HEK293T (cell line): Measurements from ENCODE around the gene CD247.

ENCODE experiments used
- CTCF ChIA-PET: fragments of 350-600 bp; formaldehyde crosslinking; extraction: SDS; loops from one replicate; lab custom pipeline; 2021; ENCODE audit warnings: antibody characterized with exemption, inconsistent platforms; lab: Yijun Ruan, JAX
- POLR2A ChIA-PET: fragments of 350-600 bp; formaldehyde crosslinking; extraction: SDS; loops from one replicate; lab custom pipeline; 2020; ENCODE audit warnings: antibody characterized with exemption, inconsistent platforms; lab: Yijun Ruan, JAX
- DNase-seq: peaks from one replicate; pipeline ENCODE4 v3.0.0; 2012; ENCODE audit warnings: mixed read lengths; ENCODE audit errors: extremely low spot score
- ARNT ChIP-seq: fragments of 450-650 bp; IDR thresholded peaks from 2 replicates; pipeline ENCODE4 v1.6.1; 2017; ENCODE audit warnings: mild to moderate bottlenecking
- BHLHE40 ChIP-seq: fragments of 450-650 bp; IDR thresholded peaks from 2 replicates; pipeline ENCODE4 v1.6.1; 2016; ENCODE audit warnings: mild to moderate bottlenecking, moderate library complexity, borderline replicate concordance
- CTBP1 ChIP-seq: fragments of 450-650 bp; IDR thresholded peaks from 2 replicates; pipeline ENCODE4 v1.6.1; 2016; ENCODE audit warnings: borderline replicate concordance
- ELF4 ChIP-seq: fragments of 450-650 bp; IDR thresholded peaks from 2 replicates; pipeline ENCODE4 v1.6.1; 2017; ENCODE audit warnings: antibody characterized with exemption
- FOXA1 ChIP-seq: fragments of 450-650 bp; IDR thresholded peaks from 2 replicates; pipeline ENCODE4 v1.6.1; 2016; ENCODE audit warnings: mild to moderate bottlenecking
- FOXK2 ChIP-seq: fragments of 450-650 bp; IDR thresholded peaks from 2 replicates; pipeline ENCODE4 v1.6.1; 2016; ENCODE audit warnings: mild to moderate bottlenecking
- FOXM1 ChIP-seq: fragments of 450-650 bp; IDR thresholded peaks from 2 replicates; pipeline ENCODE4 v1.6.1; 2017; ENCODE audit warnings: mild to moderate bottlenecking, borderline replicate concordance
- HDGF ChIP-seq: fragments of 450-650 bp; IDR thresholded peaks from 2 replicates; pipeline ENCODE4 v1.6.1; 2017; ENCODE audit warnings: antibody characterized with exemption, borderline replicate concordance
- L3MBTL2 ChIP-seq: fragments of 450-650 bp; conservative IDR thresholded peaks from 2 replicates; pipeline ENCODE4 v1.6.1; 2016; ENCODE audit warnings: mild to moderate bottlenecking
- LEF1 ChIP-seq: fragments of 450-650 bp; IDR thresholded peaks from 2 replicates; pipeline ENCODE4 v1.6.1; 2017; ENCODE audit warnings: mild to moderate bottlenecking, borderline replicate concordance
- NFRKB ChIP-seq: fragments of 450-650 bp; IDR thresholded peaks from 2 replicates; pipeline ENCODE4 v1.6.1; 2016; ENCODE audit warnings: mild to moderate bottlenecking, moderate library complexity
- PKNOX1 ChIP-seq: fragments of 450-650 bp; IDR thresholded peaks from 2 replicates; pipeline ENCODE4 v1.6.1; 2016
- SP1 ChIP-seq: fragments of 450-650 bp; IDR thresholded peaks from 2 replicates; pipeline ENCODE4 v1.6.1; 2017
- SUZ12 ChIP-seq: fragments of 450-650 bp; IDR thresholded peaks from 2 replicates; pipeline ENCODE4 v1.6.1; 2016; ENCODE audit warnings: mild to moderate bottlenecking
- TARDBP ChIP-seq: fragments of 450-650 bp; IDR thresholded peaks from 2 replicates; pipeline ENCODE4 v1.6.1; 2016
- ZNF384 ChIP-seq: fragments of 450-650 bp; IDR thresholded peaks from 2 replicates; pipeline ENCODE4 v1.6.1; 2016

Gene CD247

DNA sequence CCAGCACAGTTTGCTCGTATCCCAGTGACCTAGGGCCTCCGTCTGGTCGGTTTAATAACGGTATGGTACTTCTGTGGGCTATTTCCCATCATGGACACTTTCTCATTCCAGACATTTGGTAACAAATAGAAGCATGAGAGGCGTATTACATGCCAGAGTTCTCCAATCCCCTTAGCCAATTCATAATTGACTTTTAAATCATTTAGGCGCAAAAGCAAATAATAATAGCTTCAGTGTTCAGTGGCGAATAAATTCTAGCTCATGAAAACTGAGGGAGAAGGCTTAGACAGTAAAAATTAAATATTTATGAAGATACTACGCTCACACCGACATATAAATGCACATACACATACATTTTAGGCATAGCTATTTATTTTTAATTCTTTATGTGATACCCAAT lies 50.6 kb downstream of the CD247 start:
- TF ChIP-seq L3MBTL2 = no peak
- no peak for TF ChIP-seq ELF4
- TF ChIP-seq CTBP1 = no peak
- TF ChIP-seq ZNF384 = no peak
- no peak for TF ChIP-seq LEF1
- no peak for TF ChIP-seq PKNOX1
- CTCF ChIA-PET = no interaction called here
- POLR2A ChIA-PET = interaction anchor here (1.0 to 1.8 kb wide), 2 partner anchors 13 to 15 kb away, joined by 3 to 4 read pairs; no protein-coding TSS in a partner anchor
- DNase-seq = no peak

- no peak for DNase-seq
- TF ChIP-seq CTBP1 (no peak), PKNOX1 (no peak), ELF4 (no peak)
- CTCF ChIA-PET = no interaction called here
- POLR2A ChIA-PET = interaction anchor here (0.9 to 1.0 kb wide), 2 partner anchors 13 to 14 kb away, joined by 3 read pairs; no protein-coding TSS in a partner anchor
These were observed 51.1 kb downstream of the CD247 start for GRCh38 chr1:167467126-167467710.

- no peak for DNase-seq
- POLR2A ChIA-PET = interaction anchor here (2.7 kb wide), 1 partner anchor 10 kb away, joined by 16 read pairs; no protein-coding TSS in a partner anchor
- TF ChIP-seq HDGF (no peak), TARDBP (no peak), LEF1 (no peak), PKNOX1 (no peak), FOXM1 (no peak), BHLHE40 (no peak), ZNF384 (no peak), SUZ12 (no peak), CTBP1 (no peak), ARNT (no peak), SP1 (no peak), FOXK2 (no peak), ELF4 (no peak)
- CTCF ChIA-PET = no interaction called here
These were observed 52.6 kb downstream of the CD247 start for GRCh38 chr1:167465743-167466142.

DNA sequence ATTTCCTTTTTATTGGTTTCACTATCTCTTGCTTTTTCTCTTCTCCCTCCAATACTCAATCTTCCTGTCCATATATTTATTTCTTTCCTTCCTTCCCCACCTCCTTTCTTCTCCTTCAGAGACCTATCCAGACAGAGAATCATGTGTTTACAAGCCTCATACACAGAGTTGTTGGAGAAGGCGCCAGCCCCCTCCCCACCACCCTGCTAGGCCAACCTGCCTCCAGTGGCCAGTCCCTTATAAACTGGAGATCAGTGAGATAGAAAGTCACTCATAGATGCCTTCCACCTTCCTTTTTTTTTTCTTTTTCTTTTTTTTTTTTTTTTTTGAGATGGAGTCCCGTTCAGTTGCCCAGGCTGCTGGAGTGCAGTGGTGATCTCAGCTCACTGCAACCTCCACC lies 53.3 kb downstream of the CD247 start:
- ChIA-PET POLR2A (interaction anchor here (2.7 kb wide), 1 partner anchor 10 kb away, joined by 16 read pairs; no protein-coding TSS in a partner anchor), CTCF (interaction anchor here (0.6 to 1.0 kb wide), 2 partner anchors 8 to 93 kb away, joined by 3 to 7 read pairs; no protein-coding TSS in a partner anchor)
- DNase-seq = no peak
- TF ChIP-seq SP1 = no peak
- TF ChIP-seq NFRKB = no peak
- no peak for TF ChIP-seq ELF4
- TF ChIP-seq CTBP1 = no peak
- TF ChIP-seq ZNF384 = no peak
- no peak for TF ChIP-seq PKNOX1
- no peak for TF ChIP-seq SUZ12
- TF ChIP-seq FOXK2 = no peak
- TF ChIP-seq TARDBP = no peak
- no peak for TF ChIP-seq LEF1
- TF ChIP-seq HDGF = no peak
- no peak for TF ChIP-seq L3MBTL2
- no peak for TF ChIP-seq FOXA1

GRCh38 chr1:167463875-167464575 lies 54.3 kb downstream of the CD247 start:
- ChIA-PET POLR2A (interaction anchor here (2.7 kb wide), 1 partner anchor 9 kb away, joined by 16 read pairs; no protein-coding TSS in a partner anchor), CTCF (interaction anchor here (0.6 to 1.0 kb wide), 2 partner anchors 9 to 94 kb away, joined by 3 to 7 read pairs; no protein-coding TSS in a partner anchor)
- TF ChIP-seq NFRKB = no peak
- TF ChIP-seq SUZ12 = no peak
- TF ChIP-seq TARDBP = no peak
- no peak for TF ChIP-seq SP1
- DNase-seq = no peak

- ChIA-PET POLR2A (no interaction called here), CTCF (no interaction called here)
- no peak for DNase-seq
- TF ChIP-seq PKNOX1 (no peak), ELF4 (no peak), HDGF (no peak), FOXA1 (no peak), SUZ12 (no peak), NFRKB (no peak), ARNT (no peak), ZNF384 (no peak), BHLHE40 (no peak), LEF1 (no peak), FOXK2 (no peak)
These were observed 55.2 kb downstream of the CD247 start for GRCh38 chr1:167463080-167463479.
